HL-60/S4 treated with phorbol 12-myristate 13-acetate at 8.2 ng/mL for 4 days and 3 days (cell line): ENCODE measurements around the gene SKP2.
"Not testable (repeated sequence)": the region's sequence is repeated elsewhere in the genome, so short reads cannot be mapped to it uniquely, and the experiment has no call there.

Experiments
- in situ Hi-C: fragments of 300-500 bp; cut with MboI; formaldehyde crosslinking; loops from 2 replicates; pipeline ENCODE4 v1.15.0; 2022; ENCODE audit warnings: low sequenced_read_pairs

The SKP2 gene

DNA sequence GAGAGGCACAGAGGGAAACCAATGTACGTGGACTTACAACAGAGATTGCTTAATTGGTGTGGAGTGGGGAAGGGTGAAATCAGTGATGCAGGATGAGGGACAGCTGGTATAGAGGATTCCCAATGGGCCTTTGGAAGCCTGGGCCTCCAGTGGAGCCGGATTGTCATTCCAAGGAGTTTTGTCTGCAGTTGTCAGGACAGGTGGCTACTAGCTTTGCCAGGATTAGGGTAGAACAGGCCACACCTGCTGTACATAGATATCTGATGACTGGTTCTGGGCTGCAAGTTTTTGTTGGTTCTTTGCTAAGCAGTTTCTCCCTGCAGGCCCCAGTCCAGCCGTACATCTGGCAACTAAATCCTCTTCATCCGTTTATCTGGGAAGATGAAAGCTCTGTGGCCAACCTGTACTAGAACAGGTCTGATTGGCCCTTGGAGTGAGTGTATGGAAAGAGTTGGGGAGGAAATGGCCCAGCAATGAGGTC lies 4.2 kb downstream of the SKP2 start:
- in situ Hi-C loops: no loop called here

DNA sequence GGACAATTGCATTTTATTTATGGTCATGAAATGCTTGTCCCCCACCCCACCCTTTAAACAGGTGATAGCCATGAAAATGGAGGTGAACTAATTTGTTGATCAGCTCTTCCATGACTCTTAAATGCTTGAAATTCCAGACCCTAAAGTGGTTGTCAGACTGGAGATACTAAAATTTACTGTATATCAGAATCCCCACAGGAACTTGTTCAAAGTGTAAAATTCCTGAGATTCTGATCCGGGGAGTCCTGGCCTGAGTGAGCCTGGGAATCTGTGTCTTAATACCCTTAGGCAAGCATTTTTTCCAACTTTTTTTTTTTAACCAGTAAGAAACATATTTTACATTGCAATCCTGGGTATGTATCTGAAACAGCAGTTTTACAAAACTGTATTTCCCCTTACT lies 4.7 kb downstream of the SKP2 start:
- in situ Hi-C loops: no loop called here

DNA sequence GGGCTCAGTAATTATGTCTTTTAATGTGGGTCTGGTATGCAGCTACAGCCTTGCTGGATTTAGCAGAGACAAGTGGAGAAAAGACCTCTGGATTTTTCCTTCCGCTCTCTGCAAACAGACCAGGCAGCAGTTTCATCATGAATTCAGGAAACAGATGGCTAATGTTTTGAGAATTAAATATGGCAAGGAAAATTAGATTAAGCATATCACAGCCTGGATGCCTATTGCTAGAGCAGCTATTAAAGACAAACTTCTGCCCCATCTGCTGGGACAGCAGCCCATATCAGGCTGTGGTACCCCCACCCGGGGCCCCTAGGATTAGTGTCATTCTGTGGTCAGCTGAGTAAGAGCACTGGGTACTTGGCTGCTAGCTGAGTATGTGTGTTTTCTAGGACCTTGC lies 6.2 kb downstream of the SKP2 start:
- in situ Hi-C loops: no loop called here

DNA sequence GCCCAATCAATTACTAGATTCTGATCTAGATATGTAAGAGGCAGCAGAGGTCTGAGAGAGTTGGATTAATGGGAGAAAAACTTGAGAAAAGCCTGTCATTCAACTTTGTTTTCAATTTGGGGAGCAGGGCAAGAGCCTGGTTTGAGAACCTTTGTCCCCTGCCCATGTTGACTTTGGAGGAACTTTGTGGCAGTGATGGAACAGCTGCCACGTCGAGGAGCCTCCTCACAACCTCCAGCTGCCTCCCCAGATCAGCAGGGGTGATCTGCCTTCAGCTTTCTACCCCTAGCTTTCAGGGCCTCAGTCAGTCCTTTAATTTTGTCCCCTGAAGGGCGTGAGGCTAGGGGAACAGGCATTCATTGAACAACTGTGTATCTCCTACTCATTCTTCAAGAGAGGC lies 8.7 kb downstream of the SKP2 start:
- in situ Hi-C loops: no loop called here

DNA sequence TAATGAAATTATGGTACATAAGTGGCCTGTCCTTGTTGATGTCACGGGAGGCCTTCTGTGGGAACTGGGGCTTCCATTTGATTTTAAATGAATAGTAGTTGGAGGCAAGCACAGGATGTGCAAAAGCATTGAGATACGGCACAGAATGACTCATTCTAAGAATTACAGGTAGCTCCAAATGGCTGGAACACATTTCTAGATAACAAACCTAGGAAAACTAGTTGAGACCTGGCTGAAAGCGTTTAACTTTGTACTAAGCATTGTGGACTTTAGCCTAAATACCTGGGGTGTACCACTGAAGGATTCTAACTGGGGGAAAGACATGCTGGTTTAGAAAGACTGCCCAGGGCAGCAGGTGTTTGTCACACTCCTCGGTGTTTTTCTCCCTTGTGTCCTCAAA lies 9.4 kb downstream of the SKP2 start:
- in situ Hi-C loops: no loop called here

DNA sequence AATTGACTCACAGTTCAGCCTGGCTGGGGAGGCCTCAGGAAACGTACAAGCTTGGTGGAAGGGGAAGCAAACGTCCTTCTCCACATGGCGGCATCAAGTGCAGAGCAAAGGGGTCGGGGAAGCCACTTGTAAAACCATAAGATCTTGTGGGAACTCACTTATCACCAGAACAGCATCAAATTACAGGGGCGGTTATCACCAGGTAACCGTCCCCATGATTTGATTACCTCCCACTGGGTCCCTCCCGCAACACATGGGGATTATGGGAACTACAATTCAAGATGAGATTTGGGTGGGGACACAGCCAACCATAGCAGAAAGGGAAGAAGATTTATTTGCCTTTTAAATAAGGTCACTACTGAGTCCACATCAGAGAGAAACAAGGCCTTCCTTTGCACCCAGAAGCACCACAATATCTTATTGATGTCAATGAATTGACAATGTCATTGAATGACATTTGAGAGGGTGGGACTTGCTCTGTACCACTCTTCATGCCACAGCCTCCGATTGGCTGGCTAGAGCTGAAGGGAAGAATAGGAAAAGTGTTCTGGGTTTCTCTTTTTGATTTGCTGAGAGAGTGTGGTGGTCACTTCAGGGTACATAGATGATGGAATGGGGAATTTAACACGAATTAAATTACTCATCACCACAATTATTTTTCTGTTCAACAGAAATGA lies 11.0 kb downstream of the SKP2 start:
- in situ Hi-C loops: no loop called here

DNA sequence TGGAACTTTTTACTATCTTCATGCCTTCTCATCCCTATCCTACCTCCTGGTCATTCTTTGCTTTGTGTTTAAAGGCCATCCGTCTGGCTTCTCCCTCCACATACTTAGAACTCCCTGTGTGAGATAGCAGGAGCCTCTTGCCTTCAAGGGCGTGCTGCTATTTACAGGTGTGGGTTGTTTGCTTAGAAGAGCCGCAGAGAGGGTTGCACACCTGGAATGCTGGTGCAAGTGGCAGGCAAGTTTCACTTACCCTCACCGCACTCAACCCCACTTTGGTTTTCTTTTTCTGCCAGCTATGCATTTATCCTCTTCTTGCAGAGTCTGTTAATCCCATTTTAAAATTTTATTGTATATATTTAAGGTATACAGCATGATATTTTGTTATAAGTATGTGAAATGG lies 12.6 kb downstream of the SKP2 start:
- in situ Hi-C loops: no loop called here

DNA sequence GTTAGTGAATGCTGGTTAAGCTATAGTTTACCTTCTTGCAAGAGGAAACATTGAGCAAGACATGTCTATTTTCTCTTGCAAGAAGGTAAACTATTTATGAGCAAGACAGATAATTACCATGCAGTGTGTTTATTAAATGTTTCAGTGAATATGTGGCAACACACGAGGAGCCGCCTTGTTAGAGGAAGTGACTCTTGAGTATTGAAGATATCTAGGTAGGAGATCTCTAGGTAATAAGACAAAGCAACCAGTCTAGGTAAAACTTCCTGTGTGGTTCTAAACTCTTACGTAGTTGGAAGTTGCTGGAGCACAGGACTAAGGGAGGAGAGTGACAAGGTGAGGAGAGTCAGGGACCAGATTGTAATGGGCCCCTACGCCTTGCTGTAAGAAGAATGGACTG lies 16.8 kb downstream of the SKP2 start:
- in situ Hi-C loops: no loop called here

DNA sequence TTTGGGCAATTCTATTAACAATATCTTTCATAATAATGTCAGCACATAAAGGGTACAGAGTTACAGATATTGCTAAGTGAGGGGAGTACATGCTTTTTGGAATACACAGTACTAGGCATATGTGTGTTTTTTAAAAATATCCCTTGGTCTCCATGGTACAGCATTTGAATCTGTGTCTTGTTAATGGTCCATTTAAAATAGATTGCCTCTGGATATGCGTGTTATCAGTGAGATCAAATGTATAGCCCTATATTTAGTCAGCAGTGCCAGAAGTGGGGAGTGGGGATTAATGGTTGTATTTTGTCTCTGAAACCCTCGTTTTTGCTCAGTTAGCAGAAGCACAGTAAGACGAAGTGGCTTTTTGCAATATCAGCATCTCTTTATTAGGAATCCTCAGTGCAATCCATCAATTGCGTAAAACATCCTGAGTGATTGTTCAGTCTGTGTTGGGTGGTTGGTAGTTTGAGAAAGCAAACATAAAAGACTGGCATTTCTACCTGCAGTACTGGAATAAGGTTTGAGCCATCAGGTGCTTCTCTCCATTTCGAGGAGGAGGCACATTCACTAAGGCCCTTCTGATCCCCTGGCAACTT lies 19.0 kb downstream of the SKP2 start:
- in situ Hi-C loops: no loop called here

DNA sequence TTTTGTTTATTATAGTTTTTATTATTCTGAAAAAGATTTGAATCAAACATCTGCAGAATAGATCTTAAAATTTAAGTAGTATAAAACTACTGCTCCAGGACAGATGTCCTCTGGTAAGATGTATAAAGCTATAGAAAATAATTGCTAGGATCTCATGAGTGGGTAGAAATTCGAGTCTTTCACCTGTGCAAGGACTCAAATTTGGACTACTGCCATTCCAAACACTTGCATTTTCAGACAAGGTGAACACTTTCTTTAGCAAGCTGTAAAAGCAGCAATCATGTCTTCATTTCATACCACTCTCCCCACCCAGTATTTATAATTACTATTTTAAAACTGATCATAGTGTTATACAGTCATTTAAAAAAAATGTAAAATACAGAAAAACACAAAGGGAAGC lies 20.7 kb downstream of the SKP2 start:
- in situ Hi-C loops: no loop called here

DNA sequence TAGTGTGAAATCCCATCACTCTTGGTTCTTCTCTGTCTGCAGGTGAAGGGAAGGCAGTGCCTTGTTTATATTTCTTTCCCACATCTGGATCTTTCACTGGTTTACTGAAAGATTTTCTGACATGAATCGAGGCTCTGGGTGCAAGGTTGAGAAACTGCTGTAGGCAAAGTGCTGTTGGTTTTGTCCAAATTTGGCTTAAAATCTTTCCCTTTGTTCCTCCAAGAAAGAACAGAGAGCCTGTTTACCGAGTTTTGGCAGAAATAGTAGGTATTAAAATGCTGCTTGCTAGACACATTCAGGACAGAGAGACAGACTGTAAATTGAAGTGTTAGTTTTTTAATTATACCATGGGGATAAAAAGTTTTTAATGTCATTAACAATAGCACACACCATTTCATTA lies 21.5 kb downstream of the SKP2 start:
- in situ Hi-C loops: no loop called here

DNA sequence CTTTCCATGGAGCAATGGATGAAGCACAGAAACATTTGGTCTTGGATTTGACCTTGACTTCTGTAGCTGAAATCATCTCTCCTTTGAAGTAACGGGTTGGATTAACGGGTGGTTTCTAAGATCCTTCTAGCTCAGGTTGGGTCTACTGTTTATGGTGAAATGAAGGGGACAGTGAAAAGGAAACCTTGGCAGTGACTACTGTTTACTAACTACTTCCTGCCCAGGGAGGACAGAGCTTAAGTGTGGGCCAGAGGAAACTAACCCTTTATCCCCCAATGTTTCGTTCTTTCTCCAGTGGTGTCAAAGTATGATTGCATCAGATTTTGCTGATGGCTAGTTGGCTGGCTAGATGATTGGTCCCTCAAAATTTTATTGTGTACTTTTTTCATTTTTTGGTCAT lies 22.2 kb downstream of the SKP2 start:
- in situ Hi-C loops: no loop called here

DNA sequence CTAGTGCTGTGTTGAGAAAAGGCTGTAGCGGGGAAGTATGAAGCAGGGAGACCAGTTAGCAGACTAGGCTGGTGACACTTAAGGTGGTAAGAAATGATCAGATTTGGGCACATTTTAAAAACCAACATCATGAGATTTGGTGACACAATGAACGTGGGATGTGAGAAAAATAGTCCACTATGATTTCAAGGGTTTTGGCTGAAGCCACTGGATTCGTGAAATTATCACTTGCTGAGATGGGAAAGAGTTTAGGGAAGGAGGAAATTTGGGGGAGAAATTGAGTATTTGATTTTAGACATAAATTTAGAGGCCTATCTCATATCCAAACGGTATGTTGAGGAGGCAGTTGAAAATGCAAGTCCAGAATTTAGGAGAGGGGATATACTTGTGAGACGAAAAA lies 23.1 kb downstream of the SKP2 start:
- in situ Hi-C loops: no loop called here

DNA sequence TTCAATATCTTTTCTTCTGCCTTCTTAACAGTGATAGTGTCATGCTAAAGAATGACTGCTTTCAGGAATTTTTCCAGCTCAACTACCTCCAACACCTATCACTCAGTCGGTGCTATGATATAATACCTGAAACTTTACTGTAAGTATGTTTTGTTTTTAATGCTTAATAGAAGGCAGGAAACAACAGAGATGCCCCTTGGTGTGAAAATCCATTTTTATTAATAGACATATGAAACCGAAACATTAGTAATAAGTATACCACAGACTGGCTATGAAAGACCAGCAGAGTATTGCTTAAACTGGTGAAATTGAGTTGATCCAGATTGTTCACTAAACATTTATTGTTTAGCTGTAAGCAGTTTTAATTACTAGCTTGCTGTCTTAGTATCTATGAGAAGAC lies 25.2 kb downstream of the SKP2 start:
- in situ Hi-C loops: no loop called here

DNA sequence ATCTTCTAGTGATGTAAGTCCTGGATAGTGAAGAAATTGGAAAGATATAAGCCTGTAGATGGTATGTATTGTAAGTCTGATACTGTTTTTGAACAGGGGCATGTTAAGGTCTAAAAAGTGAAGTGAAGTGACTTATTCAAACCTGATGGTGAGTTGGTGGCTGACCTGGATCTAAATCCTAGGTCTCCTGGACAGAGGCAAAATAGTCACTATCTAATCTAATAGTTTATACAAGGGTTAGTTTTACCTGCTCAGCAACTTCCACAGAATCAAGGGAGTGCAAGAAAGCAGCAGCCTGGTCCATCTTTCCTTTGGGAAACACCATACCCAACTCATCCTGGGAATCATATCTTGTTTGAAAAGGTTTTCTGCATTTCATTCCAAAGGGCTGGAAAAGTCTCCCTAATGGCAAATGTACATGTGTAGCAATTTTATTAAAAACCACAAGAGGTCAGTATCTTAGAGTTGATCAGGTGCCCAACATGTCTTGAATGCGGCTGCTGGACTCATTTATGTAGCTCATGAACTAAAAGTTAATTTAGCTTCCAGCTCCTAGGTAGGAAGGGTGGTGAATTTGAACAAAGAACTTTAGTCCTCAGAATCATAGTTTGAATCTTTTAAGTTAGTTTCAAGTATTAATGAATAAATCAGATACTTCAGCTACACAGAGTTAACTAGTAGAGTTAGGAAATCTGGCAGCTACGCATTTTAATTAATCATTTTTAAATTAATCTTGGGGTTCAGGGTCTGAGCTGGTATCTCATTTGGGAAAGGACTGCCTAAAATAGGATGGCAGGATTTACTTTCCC lies 26.0 kb downstream of the SKP2 start:
- in situ Hi-C loops: no loop called here

DNA sequence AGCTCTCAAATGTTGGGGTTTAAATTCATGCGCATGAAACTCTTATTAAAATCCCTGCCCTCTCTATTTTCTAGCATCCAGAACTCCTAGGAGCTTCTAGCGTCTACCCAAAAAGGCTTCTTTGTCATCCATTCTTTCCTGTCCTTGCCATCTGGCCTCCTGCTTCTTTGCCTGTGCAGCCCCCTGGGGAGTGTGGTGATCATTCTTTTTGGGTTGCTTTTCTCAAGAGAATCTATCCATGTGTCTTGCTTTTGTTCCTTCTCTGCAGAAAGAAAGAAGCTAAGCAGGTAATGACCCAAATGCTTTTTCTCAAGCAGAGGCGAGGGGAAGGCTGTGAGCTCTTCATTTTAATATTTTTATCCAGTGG lies 26.6 kb downstream of the SKP2 start:
- in situ Hi-C loops: no loop called here

DNA sequence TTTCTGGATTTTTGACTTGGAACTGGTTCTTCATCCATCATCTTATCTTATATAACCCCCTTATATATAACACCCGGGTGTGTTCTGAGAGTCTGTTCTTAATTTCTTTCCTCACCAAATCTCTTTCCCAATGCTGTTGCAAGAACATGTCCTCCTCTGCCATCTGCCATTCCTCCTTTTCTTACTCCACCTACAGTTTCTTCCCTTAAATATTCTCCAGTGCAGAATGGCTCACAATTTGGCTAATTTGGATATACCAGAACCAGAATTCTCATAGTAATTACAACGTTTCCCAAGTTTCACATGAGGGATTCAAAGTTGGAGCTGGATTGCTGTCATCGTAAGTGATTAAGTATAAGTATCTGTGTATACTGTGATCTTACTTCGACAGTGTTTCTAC lies 28.0 kb downstream of the SKP2 start:
- in situ Hi-C loops: no loop called here

DNA sequence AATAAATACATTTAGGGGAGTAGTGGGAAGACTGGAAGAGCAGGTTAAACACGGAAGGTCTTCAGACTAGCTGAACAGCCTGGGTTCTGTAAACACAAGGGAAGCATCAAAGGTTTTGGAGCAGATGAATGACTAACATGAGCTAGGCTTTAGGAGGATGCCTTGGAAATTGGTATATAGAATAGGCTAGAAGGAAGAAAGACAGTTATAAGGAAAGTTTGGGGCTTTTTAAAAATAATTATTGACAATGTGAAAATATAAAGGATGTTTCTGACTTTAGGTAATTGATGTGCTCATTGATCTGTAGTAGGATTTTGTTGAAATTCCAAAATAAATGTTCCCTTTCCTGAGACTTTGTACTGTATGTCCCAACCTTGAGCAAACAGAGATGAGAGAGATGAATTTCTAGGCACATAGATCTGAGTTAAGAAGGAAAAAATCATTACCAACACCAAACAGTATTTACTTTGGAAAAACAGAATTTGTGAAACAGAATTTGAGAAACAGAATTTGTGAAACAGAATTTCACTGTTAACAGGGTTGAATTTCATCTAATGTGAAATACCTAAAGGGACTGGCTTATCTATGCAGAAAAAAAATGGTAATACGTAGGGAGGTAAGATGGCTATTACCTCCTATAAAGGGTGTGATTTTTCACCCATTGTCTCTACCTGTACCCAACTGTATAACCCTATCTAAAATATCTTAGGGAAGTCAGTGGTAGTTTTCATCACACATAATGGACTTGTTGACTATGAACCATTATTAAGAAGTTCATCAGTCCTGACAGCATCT lies 28.8 kb downstream of the SKP2 start:
- in situ Hi-C loops: no loop called here

DNA sequence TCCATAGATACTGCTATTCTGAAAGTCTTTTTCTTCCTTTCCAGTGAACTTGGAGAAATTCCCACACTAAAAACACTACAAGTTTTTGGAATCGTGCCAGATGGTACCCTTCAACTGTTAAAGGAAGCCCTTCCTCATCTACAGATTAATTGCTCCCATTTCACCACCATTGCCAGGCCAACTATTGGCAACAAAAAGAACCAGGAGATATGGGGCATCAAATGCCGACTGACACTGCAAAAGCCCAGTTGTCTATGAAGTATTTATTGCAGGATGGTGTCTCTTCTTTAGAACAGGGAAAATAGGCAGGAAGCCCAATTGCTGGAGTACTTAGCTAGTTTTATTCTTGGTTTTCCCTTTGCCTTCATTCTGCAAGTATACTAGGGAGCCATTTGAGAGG lies 29.9 kb downstream of the SKP2 start:
- in situ Hi-C loops: no loop called here

DNA sequence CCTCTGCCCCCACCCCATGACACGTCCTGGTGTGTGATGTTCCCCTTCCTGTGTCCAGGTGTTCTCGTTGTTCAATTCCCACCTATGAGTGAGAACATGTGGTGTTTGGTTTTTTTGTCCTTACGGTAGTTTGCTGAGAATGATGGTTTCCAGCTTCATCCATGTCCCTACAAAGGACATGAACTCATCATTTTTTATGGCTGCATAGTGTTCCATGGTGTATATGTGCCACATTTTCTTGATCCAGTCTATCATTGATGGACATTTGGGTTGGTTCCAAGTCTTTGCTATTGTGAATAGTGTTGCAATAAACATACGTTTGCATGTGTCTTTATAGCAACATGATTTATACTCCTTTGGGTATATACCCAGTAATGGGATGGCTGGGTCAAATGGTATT lies 32.5 kb downstream of the SKP2 start:
- in situ Hi-C loops: not testable (repeated sequence)

DNA sequence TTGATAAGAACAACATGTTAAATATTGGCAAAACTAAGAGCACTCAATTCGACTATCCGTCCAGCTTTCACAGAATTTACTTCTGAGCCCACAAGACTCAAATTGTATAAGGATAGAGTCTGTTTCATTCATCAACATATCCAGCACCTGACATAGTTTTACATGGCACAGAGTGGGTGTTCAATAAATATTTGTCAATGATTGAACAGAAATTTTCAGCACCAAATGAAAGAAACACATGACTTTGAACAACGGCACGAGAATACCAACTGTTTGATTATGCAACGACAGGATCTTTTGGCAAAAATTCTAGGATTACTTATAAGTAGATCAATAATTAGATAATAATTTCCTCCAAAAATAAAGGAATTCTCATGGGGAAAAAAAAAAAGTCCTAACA lies 41.8 kb downstream of the SKP2 start:
- in situ Hi-C loops: no loop called here
